ENCODE data around the gene SLA2. TPM values are rescaled to one million over a fixed set of nuclear protein-coding genes. Genes with fewer than 3 reads are reported as not detected.
"Not testable (repeated sequence)": the region's sequence is repeated elsewhere in the genome, so short reads cannot be mapped to it uniquely, and the experiment has no call there.

The SLA2 gene
- total RNA-seq, 2 donors from 2014 or later, result 0.44 to 0.68 TPM

DNA sequence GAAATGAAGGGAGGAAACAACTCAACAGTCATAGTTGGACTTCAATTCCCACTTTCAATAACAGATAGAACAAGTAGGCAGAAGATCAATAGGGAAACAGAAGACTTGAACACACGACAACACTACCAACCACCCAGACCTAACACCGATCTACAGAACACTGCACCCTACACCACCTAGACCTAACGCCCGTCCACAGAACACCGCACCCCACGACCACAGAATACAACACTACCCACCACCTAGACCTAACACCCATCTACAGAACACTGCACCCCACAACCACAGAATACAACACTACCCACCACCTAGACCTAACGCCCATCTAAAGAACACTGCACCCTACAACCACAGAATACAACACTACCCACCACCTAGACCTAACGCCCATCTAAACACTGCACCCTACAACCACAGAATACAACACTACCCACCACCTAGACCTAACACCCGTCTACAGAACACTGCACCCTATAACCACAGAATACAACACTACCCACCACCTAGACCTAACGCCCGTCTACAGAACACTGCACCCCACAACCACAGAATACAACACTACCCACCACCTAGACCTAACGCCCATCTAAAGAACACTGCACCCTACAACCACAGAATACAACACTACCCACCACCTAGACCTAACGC lies 81.8 kb downstream of the SLA2 start:
- H3K27me3 Mint-ChIP-seq (ENCODE audit: insufficient read depth); H3K4me1 ChIP-seq (ENCODE audit: control insufficient read depth, insufficient read depth, low read length); H3K27ac Mint-ChIP-seq; H3K4me3 ChIP-seq (ENCODE audit: low read length); H3K27ac ChIP-seq (ENCODE audit: low read depth, low read length); DNase-seq; H3K4me3 Mint-ChIP-seq; H3K27me3 ChIP-seq (ENCODE audit: control insufficient read depth, insufficient read depth, low read length, poor library complexity, severe bottlenecking); H3K9ac ChIP-seq (ENCODE audit: extremely low read depth, low read length, poor library complexity, severe bottlenecking); H3K36me3 ChIP-seq (ENCODE audit: control insufficient read depth, insufficient read depth, low read length): not testable (repeated sequence)
- H3K4me1 Mint-ChIP-seq, result peaks cover 14% of the 10 kb centered on the region
- peaks cover 14% of the 10 kb centered on the region for H3K9me3 ChIP-seq (ENCODE audit: control insufficient read depth, low read length)
- peaks cover 17% of the 10 kb centered on the region for H3K36me3 Mint-ChIP-seq (ENCODE audit: low read depth)
- WGBS, 2 experiments (ENCODE audit: insufficient coverage in 1 of 2, insufficient read length in 1 of 2), result 100% methylated on average over 1 to 10 of the region's 13 CpGs
- H3K9me3 Mint-ChIP-seq, result peaks cover 12% of the 10 kb centered on the region

DNA sequence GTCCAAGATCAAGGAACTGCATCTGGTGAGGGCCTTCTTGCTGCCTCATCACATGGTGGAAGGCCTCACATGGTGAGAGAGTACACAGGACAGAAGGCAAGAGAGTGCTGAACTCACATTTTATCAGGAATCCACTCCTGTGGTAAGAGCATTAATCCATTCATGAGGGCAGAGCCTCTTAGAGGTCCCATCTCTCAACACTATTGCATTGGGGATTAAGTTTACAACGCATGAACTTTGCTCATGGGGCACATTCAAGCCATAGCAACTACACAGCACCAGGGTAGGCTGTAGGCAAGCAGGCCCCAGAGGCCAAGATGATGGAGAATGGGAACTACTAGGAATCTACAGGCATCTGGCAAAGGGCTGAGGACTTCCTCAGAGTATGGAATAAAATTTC lies 82.6 kb downstream of the SLA2 start:
- Histone ChIP-seq H3K36me3 (ENCODE audit: control insufficient read depth, insufficient read depth, low read length) (no peaks in the 10 kb centered on the region), H3K4me1 (ENCODE audit: control insufficient read depth, insufficient read depth, low read length) (no peaks in the 10 kb centered on the region), H3K27me3 (ENCODE audit: control insufficient read depth, insufficient read depth, low read length, poor library complexity, severe bottlenecking) (no peaks in the 10 kb centered on the region), H3K9me3 (ENCODE audit: control insufficient read depth, low read length) (peaks cover 14% of the 10 kb centered on the region), H3K4me3 (ENCODE audit: low read length) (no peak overlapping the region), H3K27ac (ENCODE audit: low read depth, low read length) (no peak overlapping the region), H3K9ac (ENCODE audit: extremely low read depth, low read length, poor library complexity, severe bottlenecking) (no peak overlapping the region)
- Mint-ChIP-seq H3K36me3 (ENCODE audit: low read depth) (peaks cover 18% of the 10 kb centered on the region), H3K4me3 (no peak overlapping the region), H3K9me3 (peaks cover 12% of the 10 kb centered on the region), H3K27me3 (ENCODE audit: insufficient read depth) (no peaks in the 10 kb centered on the region), H3K27ac (no peak overlapping the region), H3K4me1 (peaks cover 14% of the 10 kb centered on the region)
- 94% methylated on average over 1 of the region's 1 CpG; no CpG with 5 or more reads in 1 of the 2 experiments for WGBS, 2 experiments (ENCODE audit: insufficient coverage in 1 of 2, insufficient read length in 1 of 2)
- TF ChIP-seq, protein P1, sequence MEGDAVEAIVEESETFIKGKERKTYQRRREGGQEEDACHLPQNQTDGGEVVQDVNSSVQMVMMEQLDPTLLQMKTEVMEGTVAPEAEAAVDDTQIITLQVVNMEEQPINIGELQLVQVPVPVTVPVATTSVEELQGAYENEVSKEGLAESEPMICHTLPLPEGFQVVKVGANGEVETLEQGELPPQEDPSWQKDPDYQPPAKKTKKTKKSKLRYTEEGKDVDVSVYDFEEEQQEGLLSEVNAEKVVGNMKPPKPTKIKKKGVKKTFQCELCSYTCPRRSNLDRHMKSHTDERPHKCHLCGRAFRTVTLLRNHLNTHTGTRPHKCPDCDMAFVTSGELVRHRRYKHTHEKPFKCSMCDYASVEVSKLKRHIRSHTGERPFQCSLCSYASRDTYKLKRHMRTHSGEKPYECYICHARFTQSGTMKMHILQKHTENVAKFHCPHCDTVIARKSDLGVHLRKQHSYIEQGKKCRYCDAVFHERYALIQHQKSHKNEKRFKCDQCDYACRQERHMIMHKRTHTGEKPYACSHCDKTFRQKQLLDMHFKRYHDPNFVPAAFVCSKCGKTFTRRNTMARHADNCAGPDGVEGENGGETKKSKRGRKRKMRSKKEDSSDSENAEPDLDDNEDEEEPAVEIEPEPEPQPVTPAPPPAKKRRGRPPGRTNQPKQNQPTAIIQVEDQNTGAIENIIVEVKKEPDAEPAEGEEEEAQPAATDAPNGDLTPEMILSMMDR (conservative IDR thresholded peaks at IDR 0.05), result no peak
- no peak for DNase-seq

DNA sequence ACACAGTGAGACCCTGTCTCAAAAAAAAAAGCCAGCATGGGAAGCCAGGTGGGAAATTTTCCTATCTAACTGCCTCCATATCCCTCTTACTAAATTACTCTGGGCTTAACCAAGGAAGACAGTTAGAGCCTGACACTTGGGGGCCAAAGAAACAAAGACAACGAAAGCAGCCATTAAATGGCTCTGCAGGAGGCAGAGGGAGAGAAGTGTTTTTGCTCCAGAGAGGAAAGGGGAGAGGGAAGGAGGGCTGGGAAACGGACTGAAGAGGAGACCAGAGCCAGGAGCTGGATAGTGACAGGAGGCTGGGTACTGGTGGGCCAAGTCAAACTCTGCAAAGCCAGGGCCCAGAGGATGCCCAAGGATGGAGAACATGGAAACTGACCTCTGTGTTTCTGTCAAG lies 83.3 kb downstream of the SLA2 start:
- DNase-seq, result peak; percentile 74
- Histone ChIP-seq H3K9me3 (ENCODE audit: control insufficient read depth, low read length) (peaks cover 14% of the 10 kb centered on the region), H3K27ac (ENCODE audit: low read depth, low read length) (no peak overlapping the region), H3K27me3 (ENCODE audit: control insufficient read depth, insufficient read depth, low read length, poor library complexity, severe bottlenecking) (no peaks in the 10 kb centered on the region), H3K4me1 (ENCODE audit: control insufficient read depth, insufficient read depth, low read length) (no peaks in the 10 kb centered on the region), H3K9ac (ENCODE audit: extremely low read depth, low read length, poor library complexity, severe bottlenecking) (no peak overlapping the region), H3K4me3 (ENCODE audit: low read length) (no peak overlapping the region), H3K36me3 (ENCODE audit: control insufficient read depth, insufficient read depth, low read length) (no peaks in the 10 kb centered on the region)
- no peaks in the 10 kb centered on the region for H3K27me3 Mint-ChIP-seq (ENCODE audit: insufficient read depth)
- H3K27ac Mint-ChIP-seq, result peak overlapping the region; percentile 38
- H3K4me3 Mint-ChIP-seq, result no peak overlapping the region
- peaks cover 12% of the 10 kb centered on the region for H3K9me3 Mint-ChIP-seq
- H3K36me3 Mint-ChIP-seq (ENCODE audit: low read depth), result peaks cover 18% of the 10 kb centered on the region
- peaks cover 14% of the 10 kb centered on the region for H3K4me1 Mint-ChIP-seq
- WGBS, 2 experiments (ENCODE audit: insufficient coverage in 1 of 2, insufficient read length in 1 of 2), result 12 to 17% methylated on average over 2 of the region's 2 CpGs
- TF ChIP-seq, protein P1 (conservative IDR thresholded peaks at IDR 0.05), result no peak

Other genes starting within 250 kb of the SLA2 start
- 100 to 1,000 TPM; 264 to 284 TPM for gene MYL9, start 104.7 kb downstream of the SLA2 start, total RNA-seq
- 10 to 100 TPM; 33.4 to 39.0 TPM for gene TGIF2, start 72.6 kb downstream of the SLA2 start, total RNA-seq
- 10 to 100 TPM; 98.9 to 99.9 TPM for gene RAB5IF, start 40.4 kb downstream of the SLA2 start, total RNA-seq
- gene NDRG3, start 99.9 kb upstream of the SLA2 start, total RNA-seq, result 10 to 100 TPM; 24.6 to 26.1 TPM
- gene DSN1, start 127.6 kb upstream of the SLA2 start, total RNA-seq, result 10 to 100 TPM; 21.4 to 32.4 TPM
- under 1 TPM; 0.18 to 0.24 TPM for gene TLDC2, start 229.9 kb upstream of the SLA2 start, total RNA-seq

Data from endodermal cell (in vitro differentiated cells).